SK-N-SH (cell line): ENCODE data around the gene GNAI3.

Experiments
- CTCF ChIP-seq: fragments of 200-600 bp; sonication (generic); IDR thresholded peaks from 2 replicates; pipeline ENCODE4 v1.6.1; 2017; ENCODE audit warnings: antibody characterized with exemption, mild to moderate bottlenecking, moderate library complexity
- EZH2phosphoT487 ChIP-seq: fragments of 200-600 bp; sonication (generic); IDR thresholded peaks from 2 replicates; pipeline ENCODE4 v1.6.1; 2017; ENCODE audit warnings: low read depth, mixed run types, mild to moderate bottlenecking, antibody characterized with exemption, moderate library complexity, borderline replicate concordance
- FOXJ3 ChIP-seq: sonication (generic); formaldehyde crosslinking; IDR thresholded peaks from 2 replicates; pipeline ENCODE4 v1.5.1; 2020; ENCODE audit warnings: mild to moderate bottlenecking, missing genetic modification reagents
- MAX ChIP-seq: IDR thresholded peaks from 2 replicates; pipeline ENCODE4 v1.4.0; 2012; ENCODE audit warnings: low read depth
- POLR2AphosphoS5 ChIP-seq: IDR thresholded peaks from 2 replicates; pipeline ENCODE4 v1.6.1; 2012; ENCODE audit warnings: low read depth, low read length
- REST ChIP-seq: IDR thresholded peaks from 2 replicates; pipeline ENCODE4 v1.6.1; 2012; ENCODE audit warnings: mild to moderate bottlenecking, low read depth, low read length, moderate library complexity
- RFX5 ChIP-seq: IDR thresholded peaks from 2 replicates; pipeline ENCODE4 v1.6.1; 2012; ENCODE audit warnings: mild to moderate bottlenecking, improper control_type of control experiment, low read length

- TF ChIP-seq CTCF, result no peak
- no peak for TF ChIP-seq REST
- no peak for TF ChIP-seq EZH2phosphoT487
- TF ChIP-seq FOXJ3 (CRISPR knock-in tag), result no peak
- no peak for TF ChIP-seq POLR2AphosphoS5
- no peak for TF ChIP-seq MAX
- no peak for TF ChIP-seq RFX5
Measured at GRCh38 chr1:109528712-109529111, 19.7 kb upstream of the GNAI3 start.
